ENCODE data around the gene NAT9. TPM values are rescaled to one million over a fixed set of nuclear protein-coding genes. Genes with fewer than 3 reads are reported as not detected.

NAT9 gene, protein sequence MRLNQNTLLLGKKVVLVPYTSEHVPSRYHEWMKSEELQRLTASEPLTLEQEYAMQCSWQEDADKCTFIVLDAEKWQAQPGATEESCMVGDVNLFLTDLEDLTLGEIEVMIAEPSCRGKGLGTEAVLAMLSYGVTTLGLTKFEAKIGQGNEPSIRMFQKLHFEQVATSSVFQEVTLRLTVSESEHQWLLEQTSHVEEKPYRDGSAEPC
- 10 to 100 TPM in 5 of 6 donors, 1 to 10 TPM in 1; 9.6 to 29.0 (median 15.6) TPM for polyA plus RNA-seq (ENCODE audit: low read depth in 6 of 6)

DNA sequence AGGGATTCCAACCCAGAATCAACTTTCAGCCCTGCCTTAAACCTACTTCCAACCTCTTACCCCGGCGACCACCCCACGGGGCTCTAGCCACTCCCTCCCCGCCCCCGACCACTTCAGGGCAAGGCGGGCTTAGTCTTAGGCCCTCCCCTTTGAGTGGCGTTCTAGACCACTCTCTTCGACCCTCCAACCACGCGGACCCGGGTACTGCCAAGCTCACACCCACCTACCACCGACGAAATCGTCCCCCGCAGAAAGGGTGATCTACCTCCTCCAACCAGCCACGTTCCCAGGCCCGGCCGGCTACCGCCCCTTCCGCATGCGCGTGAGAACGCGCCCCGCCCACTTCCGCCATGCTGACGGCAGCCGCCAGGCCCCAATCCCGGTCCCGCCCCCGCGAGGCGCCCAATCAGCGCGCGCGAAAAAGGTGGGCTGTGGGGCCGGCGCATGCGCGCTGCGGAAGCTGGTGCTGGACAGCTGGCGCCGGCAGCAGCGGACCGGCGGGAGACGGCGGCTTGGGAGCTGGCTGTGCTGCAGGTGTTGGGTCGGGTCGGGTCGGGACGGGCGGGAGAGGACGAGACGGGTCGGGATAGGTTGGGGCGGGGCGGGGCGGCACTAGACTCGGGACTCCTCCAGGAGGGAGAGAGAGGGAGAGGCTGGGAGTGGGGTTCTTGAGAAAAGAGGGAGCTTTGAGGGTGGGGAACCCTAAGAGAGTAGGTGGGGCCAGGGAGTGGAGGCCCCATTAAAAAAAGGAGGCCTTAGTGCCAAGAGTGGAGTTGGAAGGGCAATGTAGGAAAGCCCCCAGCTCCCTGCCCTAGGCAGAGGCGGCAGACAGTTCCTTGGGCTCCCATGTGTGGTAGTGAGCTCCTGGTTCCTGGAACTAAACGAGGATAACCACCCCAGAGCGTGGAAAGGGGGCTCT is at the start of gene NAT9:
Gene NAT9, minus strand, starts transcription at position 302 of the 919 bp plus-strand sequence. CDS start 647 bp downstream, outside the sequence.
- Mint-ChIP-seq H3K4me3 (peak within 1 kb of the TSS; percentile 95 to 99 (median 99)), H3K4me1 (peaks cover 35 to 57% (median 53%) of the 10 kb centered on the region in 3 donors), H3K9me3 (no peaks in the 10 kb centered on the region), H3K36me3 (peaks cover 0 to 12% of the 10 kb centered on the region in 2 donors), H3K27me3 (no peaks in the 10 kb centered on the region), H3K27ac (peak within 1 kb of the TSS; percentile 89 to 99 (median 96))
- ATAC-seq (ENCODE audit: low read depth in 2 of 2) (peak; percentile 48 to 67), DNase-seq (peak; percentile 99)

DNA sequence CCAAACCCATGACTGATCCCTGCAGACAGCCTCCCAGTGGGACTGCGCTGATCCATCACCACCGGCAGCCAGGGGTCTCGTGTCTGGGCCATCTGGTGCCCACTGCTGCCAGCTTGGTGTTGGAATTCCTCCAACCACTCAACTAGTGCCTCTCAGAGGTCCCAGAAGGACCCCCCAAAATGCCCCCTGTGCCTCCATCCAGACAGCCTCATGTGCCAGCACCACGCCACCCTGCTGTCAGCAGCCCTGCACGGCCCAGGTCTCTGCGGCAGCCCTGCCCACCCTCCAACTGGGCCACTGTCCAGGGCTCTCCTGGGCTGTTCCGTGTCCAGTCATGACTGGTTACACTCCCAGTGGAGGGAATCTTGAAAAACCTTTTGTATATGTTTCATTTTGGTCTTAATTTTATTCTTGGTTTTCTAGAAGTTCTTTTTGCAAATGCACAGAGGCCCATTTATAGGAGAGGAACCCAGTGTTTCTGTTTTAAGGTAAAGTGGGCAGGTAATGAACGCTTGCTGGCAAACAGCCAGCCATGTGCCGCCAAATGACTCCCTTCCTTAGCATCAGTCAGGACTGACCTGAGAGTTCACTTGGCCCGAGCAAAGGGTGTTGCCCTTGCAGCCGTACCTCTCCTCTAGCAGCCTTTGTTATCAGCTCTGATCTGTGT is 48.9 kb upstream of the NAT9 start:
- Mint-ChIP-seq H3K27ac (no peak overlapping the region), H3K27me3 (no peaks in the 10 kb centered on the region), H3K9me3 (no peaks in the 10 kb centered on the region), H3K4me3 (no peak overlapping the region), H3K4me1 (no peaks in the 10 kb centered on the region), H3K36me3 (no peaks in the 10 kb centered on the region)
- DNase-seq, result no peak
- ATAC-seq (ENCODE audit: low read depth in 2 of 2), result no peak

DNA sequence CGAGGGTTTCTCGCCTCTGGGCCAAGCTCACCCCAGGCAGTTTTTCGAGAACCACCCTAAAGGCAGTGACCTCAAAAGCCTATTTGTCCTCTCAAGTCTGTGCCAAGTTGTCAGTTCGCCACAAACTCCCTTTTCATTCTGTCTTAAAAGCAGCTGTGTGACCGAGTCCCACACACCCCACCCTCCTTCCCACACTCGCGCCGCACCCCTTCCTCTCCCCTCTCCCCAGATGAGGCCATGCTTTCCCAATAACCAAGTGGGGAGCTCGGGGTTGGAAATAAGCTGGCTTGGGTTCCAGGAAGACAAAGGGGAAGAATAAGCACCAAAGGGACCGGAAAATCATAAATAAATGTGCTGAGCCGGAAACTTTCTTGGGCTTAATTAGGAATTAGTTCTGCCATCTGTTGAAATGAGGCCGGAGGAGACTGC is 46.8 kb upstream of the NAT9 start:
- no peak overlapping the region for H3K4me3 Mint-ChIP-seq
- H3K27me3 Mint-ChIP-seq, result no peaks in the 10 kb centered on the region
- H3K36me3 Mint-ChIP-seq, result peaks cover 0 to 8% of the 10 kb centered on the region in 2 donors
- H3K9me3 Mint-ChIP-seq, result no peaks in the 10 kb centered on the region
- H3K27ac Mint-ChIP-seq, result no peak overlapping the region
- no peaks in the 10 kb centered on the region for H3K4me1 Mint-ChIP-seq
- ATAC-seq (ENCODE audit: low read depth in 2 of 2) (no peak), DNase-seq (no peak)

DNA sequence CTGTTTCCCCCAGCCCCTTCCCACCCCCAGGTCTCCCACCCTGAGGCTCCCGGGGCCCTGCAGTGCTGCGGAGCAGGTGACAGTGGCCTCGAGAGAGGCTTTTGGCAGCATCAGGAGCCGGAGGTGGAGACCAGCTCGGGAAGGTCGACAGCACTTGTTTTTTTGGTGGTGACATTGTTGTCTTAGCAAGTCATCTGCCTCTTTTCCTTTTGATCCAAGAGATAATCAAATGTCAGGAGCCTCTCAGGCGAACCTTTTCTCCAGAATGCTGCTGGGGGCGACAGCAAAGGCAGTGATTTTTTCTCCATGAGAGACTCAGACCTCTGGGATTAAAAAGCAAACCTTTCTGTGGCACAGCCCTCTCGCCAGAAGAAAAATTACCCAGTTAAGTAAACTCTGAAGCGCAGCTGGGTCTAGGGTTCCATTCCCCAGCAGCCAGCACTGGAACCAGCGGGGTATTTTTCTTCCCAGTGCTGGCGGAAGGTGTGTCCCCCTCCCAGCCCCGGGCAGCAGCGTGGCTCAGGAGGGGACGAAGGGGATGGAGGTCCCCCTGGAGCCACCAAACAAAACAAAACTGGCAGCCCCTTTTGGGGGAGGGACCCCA is 46.3 kb upstream of the NAT9 start:
- H3K36me3 Mint-ChIP-seq, result peaks cover 0 to 8% of the 10 kb centered on the region in 2 donors
- DNase-seq, result no peak
- ATAC-seq (ENCODE audit: low read depth in 2 of 2), result no peak
- no peaks in the 10 kb centered on the region for H3K9me3 Mint-ChIP-seq
- no peaks in the 10 kb centered on the region for H3K4me1 Mint-ChIP-seq
- H3K27me3 Mint-ChIP-seq, result no peaks in the 10 kb centered on the region
- no peak overlapping the region for H3K27ac Mint-ChIP-seq
- H3K4me3 Mint-ChIP-seq, result no peak overlapping the region

DNA sequence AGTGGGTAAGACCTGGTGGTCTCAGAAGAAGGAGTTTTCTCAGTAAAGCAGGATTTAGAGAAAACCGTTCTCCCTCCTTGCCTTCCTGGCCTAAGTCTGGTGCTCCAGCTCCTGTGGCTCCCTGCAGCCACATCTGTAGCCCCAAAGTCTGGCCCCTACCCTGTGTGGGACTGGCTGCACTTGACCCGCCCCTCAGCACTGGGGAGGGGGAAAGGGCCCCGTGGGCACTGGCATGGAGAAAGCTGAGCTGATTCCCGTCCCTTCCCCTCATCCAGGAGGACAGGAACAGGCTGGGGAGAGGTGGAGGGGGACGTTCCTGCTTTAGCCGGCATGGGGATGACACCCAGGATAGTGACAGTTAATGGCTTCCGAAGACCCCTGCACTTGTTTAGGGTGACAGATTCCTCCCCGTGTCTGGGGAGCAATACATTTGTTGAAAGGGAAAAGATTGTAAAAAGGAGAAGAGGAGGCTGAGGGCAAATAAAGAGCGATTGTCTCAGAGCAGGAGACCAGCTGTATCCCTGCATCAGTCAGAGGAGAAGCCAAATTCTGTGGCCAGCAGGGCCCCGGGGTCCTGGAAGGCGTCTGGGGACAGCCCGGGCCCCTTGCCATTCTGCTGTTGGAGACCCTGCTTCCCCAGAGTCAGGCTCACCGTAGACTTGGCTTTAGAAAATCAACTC is 45.6 kb upstream of the NAT9 start:
- no peaks in the 10 kb centered on the region for H3K4me1 Mint-ChIP-seq
- no peaks in the 10 kb centered on the region for H3K9me3 Mint-ChIP-seq
- ATAC-seq (ENCODE audit: low read depth in 2 of 2) (no peak), DNase-seq (no peak)
- no peaks in the 10 kb centered on the region for H3K27me3 Mint-ChIP-seq
- no peak overlapping the region for H3K4me3 Mint-ChIP-seq
- H3K27ac Mint-ChIP-seq, result peak overlapping the region in 1 of 6 donors; percentile 44
- peaks cover 0 to 8% of the 10 kb centered on the region in 2 donors for H3K36me3 Mint-ChIP-seq

DNA sequence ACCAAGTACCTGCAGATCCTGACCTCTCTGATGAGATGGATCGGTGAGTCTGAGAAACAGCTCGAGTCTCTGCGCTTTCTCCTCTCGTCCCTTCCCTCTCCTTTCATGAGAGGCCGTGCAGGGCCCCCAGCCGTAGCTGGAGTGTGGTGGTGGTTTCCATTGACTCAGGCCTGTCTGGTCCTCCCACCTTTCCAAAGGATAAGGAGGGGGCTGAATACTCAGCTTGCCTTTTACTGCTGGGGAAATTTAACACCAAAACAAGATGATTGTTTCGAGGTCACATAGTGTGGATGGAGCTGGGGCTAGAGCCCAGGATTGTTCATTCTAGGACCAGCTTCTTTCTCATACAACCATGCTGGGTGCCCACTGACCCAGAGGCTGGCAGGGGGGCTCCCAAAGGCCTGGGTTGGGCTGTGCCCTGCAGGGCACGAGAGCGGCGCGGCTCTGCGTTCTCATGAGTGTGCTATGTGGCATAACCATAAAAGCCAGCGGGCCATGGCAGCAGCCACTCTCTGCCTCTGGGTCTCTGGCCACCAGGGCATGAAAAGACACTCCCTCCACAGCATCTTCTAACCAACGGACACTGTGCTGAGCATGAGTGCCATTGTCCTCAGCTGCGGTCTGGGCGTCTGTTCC is 43.8 kb upstream of the NAT9 start:
- DNase-seq, result no peak
- Mint-ChIP-seq H3K27me3 (no peaks in the 10 kb centered on the region), H3K36me3 (peaks cover 0 to 8% of the 10 kb centered on the region in 2 donors), H3K27ac (peak overlapping the region in 1 of 6 donors; percentile 12), H3K9me3 (no peaks in the 10 kb centered on the region), H3K4me1 (peaks cover 0 to 3% (median 0%) of the 10 kb centered on the region in 3 donors), H3K4me3 (no peak overlapping the region)
- no peak for ATAC-seq (ENCODE audit: low read depth in 2 of 2)

DNA sequence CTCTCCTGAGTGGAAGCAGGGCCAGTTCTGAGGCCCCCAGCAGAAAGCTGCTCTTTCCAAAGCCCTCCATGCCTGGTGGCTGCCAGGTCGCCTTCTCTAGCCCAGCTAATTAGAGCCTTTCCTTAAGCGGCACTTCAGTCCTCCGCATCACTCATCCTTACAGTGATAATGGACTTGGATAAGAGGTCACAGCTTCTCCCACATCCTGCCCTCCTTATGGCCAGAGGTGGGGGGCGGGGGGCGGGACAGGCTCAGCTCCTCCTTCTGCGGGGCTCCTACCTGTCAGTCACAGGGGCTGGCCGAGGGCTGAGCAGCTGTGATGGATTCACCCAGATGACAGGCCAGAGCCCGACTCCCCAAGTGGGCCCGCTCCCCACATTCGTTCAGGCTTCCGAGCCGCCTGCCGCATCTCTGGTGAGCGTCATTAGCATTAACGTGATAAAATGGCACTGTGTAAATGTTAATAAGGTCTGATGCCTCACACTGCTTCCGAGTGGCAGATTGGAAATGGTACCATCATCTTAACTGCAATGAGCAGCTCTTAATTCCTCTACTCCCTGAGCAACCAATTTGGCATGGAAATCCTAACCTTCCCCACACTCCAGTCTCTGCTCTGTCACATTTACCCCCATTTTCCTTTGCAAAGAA is 42.3 kb upstream of the NAT9 start:
- Mint-ChIP-seq H3K4me1 (peaks cover 0 to 5% (median 3%) of the 10 kb centered on the region in 3 donors), H3K27ac (no peak overlapping the region), H3K36me3 (peaks cover 0 to 8% of the 10 kb centered on the region in 2 donors), H3K27me3 (no peaks in the 10 kb centered on the region), H3K9me3 (no peaks in the 10 kb centered on the region), H3K4me3 (no peak overlapping the region)
- DNase-seq (no peak), ATAC-seq (ENCODE audit: low read depth in 2 of 2) (no peak)

DNA sequence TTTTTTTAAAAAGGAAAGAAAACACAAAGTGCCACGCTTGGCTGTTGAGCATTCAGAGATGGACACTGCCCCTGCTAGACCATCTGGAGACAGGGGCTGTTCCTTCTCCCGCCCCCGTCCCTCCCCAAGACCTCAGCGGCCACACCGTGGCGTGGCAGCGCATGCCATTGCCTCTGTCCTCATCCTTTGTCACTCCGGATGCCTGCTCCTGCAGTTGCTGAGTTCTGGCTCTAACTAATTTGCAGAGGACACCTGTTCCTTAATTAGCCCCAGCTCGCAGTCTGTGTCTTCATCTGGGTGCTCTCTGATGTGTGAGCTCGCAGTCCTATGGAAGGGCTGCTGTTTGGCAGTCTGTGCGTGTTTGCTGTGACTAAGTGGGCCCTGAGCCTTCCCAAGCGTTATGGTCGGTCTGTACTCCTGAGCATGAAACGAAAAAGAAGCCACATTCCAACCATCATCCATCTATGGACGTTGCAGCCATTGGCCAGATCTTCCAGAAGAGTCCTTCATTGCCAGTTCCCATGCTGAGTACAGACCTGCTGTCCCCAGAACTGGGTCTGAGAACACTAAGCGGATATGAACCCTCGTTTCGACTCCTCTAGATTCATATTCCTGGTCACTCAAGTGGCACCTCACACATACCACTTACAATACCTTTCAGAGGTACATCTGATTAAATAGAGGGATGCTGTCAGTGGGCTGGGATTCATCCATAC is 40.9 kb upstream of the NAT9 start:
- H3K4me1 Mint-ChIP-seq, result peaks cover 0 to 9% (median 3%) of the 10 kb centered on the region in 3 donors
- ATAC-seq (ENCODE audit: low read depth in 2 of 2) (no peak), DNase-seq (no peak)
- H3K27me3 Mint-ChIP-seq, result no peaks in the 10 kb centered on the region
- peaks cover 0 to 8% of the 10 kb centered on the region in 2 donors for H3K36me3 Mint-ChIP-seq
- H3K4me3 Mint-ChIP-seq, result peak overlapping the region in 1 of 8 donors; percentile 44
- H3K9me3 Mint-ChIP-seq, result no peaks in the 10 kb centered on the region
- H3K27ac Mint-ChIP-seq, result no peak overlapping the region

DNA sequence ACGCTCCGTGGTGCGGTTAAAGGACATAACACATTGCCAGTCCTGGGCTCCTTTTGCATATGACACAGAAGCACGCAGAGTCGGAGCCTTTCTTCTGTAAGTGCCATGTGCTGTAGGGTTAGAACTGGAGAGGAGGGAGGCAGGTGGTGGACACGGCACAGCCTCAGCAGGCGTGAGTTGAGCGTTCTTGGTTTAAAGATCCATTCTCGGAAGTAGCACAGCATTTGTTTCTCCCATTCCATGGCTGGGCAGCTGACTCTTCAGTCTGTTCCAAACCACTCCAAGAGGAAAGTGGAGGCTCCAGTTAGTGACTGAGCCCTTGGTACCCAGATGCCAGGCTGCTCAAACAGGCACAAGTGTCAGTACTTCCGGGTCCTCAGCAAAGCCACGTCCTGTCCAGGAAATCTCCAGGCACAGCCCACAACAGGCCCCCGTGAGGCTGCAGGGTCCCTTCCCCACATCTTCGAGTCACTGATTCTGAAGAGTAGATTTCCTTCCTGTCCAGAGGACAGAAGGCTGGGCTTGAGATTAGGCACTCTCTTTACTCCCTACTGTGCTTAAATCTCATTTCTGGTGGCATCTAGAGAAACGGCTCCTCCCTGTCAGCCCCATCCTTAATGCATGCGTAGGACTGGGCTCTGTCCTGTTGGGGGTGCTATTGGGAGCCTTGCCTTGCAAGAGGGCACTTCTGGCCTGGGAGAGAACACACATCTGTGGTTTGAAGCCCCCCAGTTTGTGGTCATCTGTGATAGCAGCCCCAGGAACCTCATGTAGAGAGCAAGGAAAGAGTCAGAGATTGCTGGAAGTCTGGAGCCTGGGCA is 39.6 kb upstream of the NAT9 start:
- no peak for DNase-seq
- Mint-ChIP-seq H3K27ac (peak overlapping the region in 2 of 6 donors; percentile 61 to 63), H3K9me3 (no peaks in the 10 kb centered on the region)

DNA sequence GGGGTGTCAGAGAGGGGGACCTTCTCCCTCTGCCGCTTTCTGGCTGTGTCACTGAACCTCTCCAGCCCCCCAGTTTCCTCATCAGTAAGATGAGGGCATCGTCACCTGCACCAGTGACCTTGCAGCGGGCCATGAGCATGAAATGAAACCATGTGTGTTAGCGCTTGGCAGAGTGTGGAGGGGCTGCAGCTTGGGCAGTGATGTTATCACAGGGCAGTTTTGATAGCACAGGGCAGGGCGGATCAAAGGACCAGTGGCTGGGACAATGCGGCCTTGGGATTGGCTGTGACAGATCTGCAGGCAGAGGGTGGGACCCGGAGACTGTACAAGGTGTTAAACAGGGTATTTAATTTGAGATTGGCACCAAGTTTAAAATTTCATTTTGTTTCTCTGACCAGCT is 38.9 kb upstream of the NAT9 start:
- Mint-ChIP-seq H3K27me3 (no peaks in the 10 kb centered on the region), H3K27ac (peak overlapping the region in 1 of 6 donors; percentile 56), H3K36me3 (peaks cover 2 to 12% of the 10 kb centered on the region in 2 donors), H3K4me1 (peaks cover 0 to 9% (median 3%) of the 10 kb centered on the region in 3 donors), H3K4me3 (peak overlapping the region in 1 of 8 donors; percentile 33), H3K9me3 (no peaks in the 10 kb centered on the region)
- ATAC-seq (ENCODE audit: low read depth in 2 of 2) (no peak), DNase-seq (no peak)

More for the DNA sequence above, 39.6 kb upstream of the NAT9 start:
- Mint-ChIP-seq H3K4me3 (no peak overlapping the region), H3K27me3 (no peaks in the 10 kb centered on the region), H3K4me1 (peaks cover 0 to 9% (median 3%) of the 10 kb centered on the region in 3 donors), H3K36me3 (peaks cover 0 to 8% of the 10 kb centered on the region in 2 donors)
- no peak for ATAC-seq (ENCODE audit: low read depth in 2 of 2)

DNA sequence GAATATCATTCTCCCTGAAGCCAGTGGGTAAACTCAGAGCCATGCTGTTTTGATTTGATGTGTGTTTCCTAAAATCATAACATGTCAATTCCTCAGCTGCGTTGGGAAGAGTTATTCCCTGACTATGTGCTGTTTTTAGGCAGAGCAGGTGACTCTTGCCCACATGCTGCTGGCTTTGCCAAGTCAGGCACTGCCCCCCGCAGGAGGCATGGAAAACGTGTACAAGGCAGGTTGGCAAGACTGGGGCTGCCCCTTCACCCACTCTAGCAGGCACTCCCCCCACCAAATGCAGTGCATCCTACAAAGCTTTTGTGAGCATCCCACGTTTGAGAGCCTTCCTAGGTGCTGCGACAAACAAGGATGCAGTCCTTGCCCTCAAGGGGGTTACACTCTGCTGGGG is 38.3 kb upstream of the NAT9 start:
- no peak overlapping the region for H3K4me3 Mint-ChIP-seq
- no peaks in the 10 kb centered on the region for H3K27me3 Mint-ChIP-seq
- DNase-seq (no peak), ATAC-seq (ENCODE audit: low read depth in 2 of 2) (no peak)
- no peaks in the 10 kb centered on the region for H3K9me3 Mint-ChIP-seq
- H3K36me3 Mint-ChIP-seq, result peaks cover 4 to 16% of the 10 kb centered on the region in 2 donors
- peak overlapping the region in 2 of 6 donors; percentile 56 to 75 for H3K27ac Mint-ChIP-seq
- H3K4me1 Mint-ChIP-seq, result peaks cover 0 to 9% (median 3%) of the 10 kb centered on the region in 3 donors

Measured in naive B cell (primary cell).